Measurements from ENCODE around the gene RABGEF1.
"Not testable (repeated sequence)": the region's sequence is repeated elsewhere in the genome, so short reads cannot be mapped to it uniquely, and the experiment has no call there.

DNA sequence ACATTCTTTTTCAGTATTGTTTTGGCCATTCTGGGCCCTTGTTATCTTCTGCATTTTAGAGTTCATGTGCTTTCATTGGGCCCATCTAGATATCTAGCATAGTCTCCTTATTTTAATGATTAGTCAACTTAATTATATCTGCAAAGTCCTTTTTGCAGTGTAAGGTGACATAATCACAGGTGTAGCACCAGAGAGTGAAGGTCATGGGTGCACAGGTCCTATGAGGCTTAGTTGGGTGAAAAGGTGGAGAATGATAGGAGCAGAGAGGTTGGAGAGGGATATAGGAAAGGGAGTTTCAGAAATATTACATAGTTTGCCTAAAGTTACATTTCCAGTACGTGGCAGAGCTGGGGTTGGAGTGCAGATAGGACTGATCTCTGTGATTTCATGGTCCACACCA lies 24.4 kb downstream of the RABGEF1 start:
- TF ChIP-seq, protein P1, sequence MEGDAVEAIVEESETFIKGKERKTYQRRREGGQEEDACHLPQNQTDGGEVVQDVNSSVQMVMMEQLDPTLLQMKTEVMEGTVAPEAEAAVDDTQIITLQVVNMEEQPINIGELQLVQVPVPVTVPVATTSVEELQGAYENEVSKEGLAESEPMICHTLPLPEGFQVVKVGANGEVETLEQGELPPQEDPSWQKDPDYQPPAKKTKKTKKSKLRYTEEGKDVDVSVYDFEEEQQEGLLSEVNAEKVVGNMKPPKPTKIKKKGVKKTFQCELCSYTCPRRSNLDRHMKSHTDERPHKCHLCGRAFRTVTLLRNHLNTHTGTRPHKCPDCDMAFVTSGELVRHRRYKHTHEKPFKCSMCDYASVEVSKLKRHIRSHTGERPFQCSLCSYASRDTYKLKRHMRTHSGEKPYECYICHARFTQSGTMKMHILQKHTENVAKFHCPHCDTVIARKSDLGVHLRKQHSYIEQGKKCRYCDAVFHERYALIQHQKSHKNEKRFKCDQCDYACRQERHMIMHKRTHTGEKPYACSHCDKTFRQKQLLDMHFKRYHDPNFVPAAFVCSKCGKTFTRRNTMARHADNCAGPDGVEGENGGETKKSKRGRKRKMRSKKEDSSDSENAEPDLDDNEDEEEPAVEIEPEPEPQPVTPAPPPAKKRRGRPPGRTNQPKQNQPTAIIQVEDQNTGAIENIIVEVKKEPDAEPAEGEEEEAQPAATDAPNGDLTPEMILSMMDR (IDR thresholded peaks at IDR 0.05): not testable (repeated sequence)
- TF ChIP-seq POLR2A (IDR thresholded peaks at IDR 0.05): not testable (repeated sequence)

All from testis (tissue), 2 donors.